GM19043 (cell line): ENCODE data around the gene PLCB1.

ENCODE experiments used
- ATAC-seq: cut with Tn5 transposase; IDR thresholded peaks from one replicate; pipeline ENCODE4 v1.9.1; 2021; ENCODE audit warnings: low read depth; ENCODE audit not compliant: unreplicated experiment

Gene PLCB1

GRCh38 chr20:8234580-8234979 is 102.5 kb downstream of the PLCB1 start:
- ATAC-seq, result no peak

GRCh38 chr20:8242066-8242465 is 110.0 kb downstream of the PLCB1 start:
- no peak for ATAC-seq

GRCh38 chr20:8242827-8243724 is 111.0 kb downstream of the PLCB1 start:
- ATAC-seq, result no peak

GRCh38 chr20:8244637-8245036 is 112.6 kb downstream of the PLCB1 start:
- no peak for ATAC-seq

- ATAC-seq, result no peak
Measured at GRCh38 chr20:8246153-8246552, 114.1 kb downstream of the PLCB1 start.

GRCh38 chr20:8246716-8247115 is 114.7 kb downstream of the PLCB1 start:
- no peak for ATAC-seq

GRCh38 chr20:8248051-8248450 is 116.0 kb downstream of the PLCB1 start:
- ATAC-seq, result no peak

GRCh38 chr20:8249634-8250033 is 117.6 kb downstream of the PLCB1 start:
- ATAC-seq, result no peak

GRCh38 chr20:8250539-8251200 is 118.6 kb downstream of the PLCB1 start:
- ATAC-seq, result no peak

- no peak for ATAC-seq
Measured at GRCh38 chr20:8251201-8251575, 119.1 kb downstream of the PLCB1 start.

- ATAC-seq, result no peak
Measured at GRCh38 chr20:8254911-8255582, 123.0 kb downstream of the PLCB1 start.

GRCh38 chr20:8255945-8256632 is 124.0 kb downstream of the PLCB1 start:
- ATAC-seq, result no peak

GRCh38 chr20:8260837-8261251 is 128.8 kb downstream of the PLCB1 start:
- ATAC-seq, result no peak

- no peak for ATAC-seq
Measured at GRCh38 chr20:8262721-8263120, 130.7 kb downstream of the PLCB1 start.

GRCh38 chr20:8265588-8265987 is 133.5 kb downstream of the PLCB1 start:
- no peak for ATAC-seq

GRCh38 chr20:8267009-8267408 is 134.9 kb downstream of the PLCB1 start:
- ATAC-seq, result no peak

- no peak for ATAC-seq
Measured at GRCh38 chr20:8271727-8272126, 139.7 kb downstream of the PLCB1 start.

GRCh38 chr20:8272766-8273165 is 140.7 kb downstream of the PLCB1 start:
- ATAC-seq, result no peak

GRCh38 chr20:8284902-8285301 is 152.8 kb downstream of the PLCB1 start:
- no peak for ATAC-seq

GRCh38 chr20:8287340-8287739 is 155.3 kb downstream of the PLCB1 start:
- no peak for ATAC-seq

GRCh38 chr20:8291200-8291599 is 159.1 kb downstream of the PLCB1 start:
- ATAC-seq, result no peak
